SK-N-SH treated with all-trans-retinoic acid at 6 μM for 48 hours (cell line): ENCODE results near the gene FBL.
"Not testable (repeated sequence)": the region's sequence is repeated elsewhere in the genome, so short reads cannot be mapped to it uniquely, and the experiment has no call there.

Experiments used
- SNAI2 ChIP-seq: fragments of 250-450 bp; sonication (Bioruptor Pico); IDR thresholded peaks from 2 replicates; pipeline ENCODE4 v1.5.0; 2020; ENCODE audit warnings: mild to moderate bottlenecking, moderate library complexity
- ZFP30 ChIP-seq: fragments of 450-650 bp; formaldehyde crosslinking; IDR thresholded peaks from 2 replicates; pipeline ENCODE4 v1.5.0; 2022; ENCODE audit warnings: mild to moderate bottlenecking, moderate library complexity
- ZNF70 ChIP-seq: fragments of 450-650 bp; formaldehyde crosslinking; IDR thresholded peaks from 2 replicates; pipeline ENCODE4 v1.5.0; 2020; ENCODE audit warnings: mild to moderate bottlenecking, moderate library complexity

- not testable (repeated sequence) for TF ChIP-seq SNAI2; ZFP30 (CRISPR knock-in tag); ZNF70 (CRISPR knock-in tag)
Measured at GRCh38 chr19:39884721-39885120, 38.5 kb upstream of the FBL start.
